Neural crest cell (in vitro differentiated cells): ENCODE data around the gene FRS3. TPM values are rescaled to one million over a fixed set of nuclear protein-coding genes. Genes with fewer than 3 reads are reported as not detected.

Source experiments
- DNase-seq: peaks from one replicate; pipeline ENCODE4 v3.0.0; 2021; ENCODE audit warnings: low read depth, mixed read lengths, low spot score
- H3K27ac Mint-ChIP-seq: one replicate; pipeline ENCODE4 v1.8.0; 2021; ENCODE audit warnings: mild to moderate bottlenecking, mixed read lengths; ENCODE audit not compliant: unreplicated experiment
- H3K27me3 Mint-ChIP-seq: 2 replicates; pipeline ENCODE4 v1.8.0; 2021; ENCODE audit warnings: low read depth, mild to moderate bottlenecking, mixed read lengths
- H3K36me3 Mint-ChIP-seq: 2 replicates; pipeline ENCODE4 v1.8.0; 2021; ENCODE audit warnings: low read depth, mild to moderate bottlenecking, mixed read lengths
- H3K4me1 Mint-ChIP-seq: 2 replicates; pipeline ENCODE4 v1.8.0; 2021; ENCODE audit warnings: mixed read lengths
- H3K4me3 Mint-ChIP-seq: one replicate; pipeline ENCODE4 v1.8.0; 2021; ENCODE audit warnings: mild to moderate bottlenecking, mixed read lengths
- H3K9me3 Mint-ChIP-seq: 2 replicates; pipeline ENCODE4 v1.8.0; 2021; ENCODE audit warnings: mixed read lengths
- total RNA-seq: library from RNA; stranded (reverse); gene quantifications from 2 replicates; pipeline ENCODE4 v1.2.1, GENCODE V29; 2021
- TF ChIP-seq, protein P1 (sequence below): fragments of 200-600 bp; sonication (generic); conservative IDR thresholded peaks from 2 replicates; pipeline ENCODE4 v1.5.0; 2021; ENCODE audit warnings: antibody characterized with exemption, mild to moderate bottlenecking

The FRS3 gene
- total RNA-seq, 1 donor from 2014 or later: 7.1 TPM

DNA sequence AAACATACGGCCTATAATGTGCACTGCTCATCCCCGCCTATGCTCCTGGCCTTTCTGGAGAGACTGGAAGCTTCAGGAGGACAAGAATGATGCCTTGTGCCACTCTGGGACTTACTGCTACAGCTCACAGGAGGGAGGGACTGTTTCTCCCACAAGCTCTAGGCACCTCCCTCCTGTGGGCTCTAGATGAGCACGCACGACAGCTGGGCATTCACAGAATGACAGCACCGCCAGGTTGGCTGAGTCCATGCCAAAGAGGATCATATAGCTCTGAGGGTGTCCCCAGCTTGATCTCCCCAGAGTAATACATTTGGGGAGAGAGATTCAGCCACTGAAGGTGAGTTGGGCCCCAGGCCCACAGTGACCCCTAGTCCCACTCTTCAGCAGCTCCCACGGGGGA is 22.4 kb downstream of the FRS3 start:
- Mint-ChIP-seq H3K27ac (no peak overlapping the region), H3K4me1 (no peaks in the 10 kb centered on the region), H3K27me3 (peaks cover 14% of the 10 kb centered on the region), H3K9me3 (no peaks in the 10 kb centered on the region), H3K36me3 (no peaks in the 10 kb centered on the region), H3K4me3 (no peak overlapping the region)
- DNase-seq: no peak
- TF ChIP-seq, protein P1, sequence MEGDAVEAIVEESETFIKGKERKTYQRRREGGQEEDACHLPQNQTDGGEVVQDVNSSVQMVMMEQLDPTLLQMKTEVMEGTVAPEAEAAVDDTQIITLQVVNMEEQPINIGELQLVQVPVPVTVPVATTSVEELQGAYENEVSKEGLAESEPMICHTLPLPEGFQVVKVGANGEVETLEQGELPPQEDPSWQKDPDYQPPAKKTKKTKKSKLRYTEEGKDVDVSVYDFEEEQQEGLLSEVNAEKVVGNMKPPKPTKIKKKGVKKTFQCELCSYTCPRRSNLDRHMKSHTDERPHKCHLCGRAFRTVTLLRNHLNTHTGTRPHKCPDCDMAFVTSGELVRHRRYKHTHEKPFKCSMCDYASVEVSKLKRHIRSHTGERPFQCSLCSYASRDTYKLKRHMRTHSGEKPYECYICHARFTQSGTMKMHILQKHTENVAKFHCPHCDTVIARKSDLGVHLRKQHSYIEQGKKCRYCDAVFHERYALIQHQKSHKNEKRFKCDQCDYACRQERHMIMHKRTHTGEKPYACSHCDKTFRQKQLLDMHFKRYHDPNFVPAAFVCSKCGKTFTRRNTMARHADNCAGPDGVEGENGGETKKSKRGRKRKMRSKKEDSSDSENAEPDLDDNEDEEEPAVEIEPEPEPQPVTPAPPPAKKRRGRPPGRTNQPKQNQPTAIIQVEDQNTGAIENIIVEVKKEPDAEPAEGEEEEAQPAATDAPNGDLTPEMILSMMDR: no peak

DNA sequence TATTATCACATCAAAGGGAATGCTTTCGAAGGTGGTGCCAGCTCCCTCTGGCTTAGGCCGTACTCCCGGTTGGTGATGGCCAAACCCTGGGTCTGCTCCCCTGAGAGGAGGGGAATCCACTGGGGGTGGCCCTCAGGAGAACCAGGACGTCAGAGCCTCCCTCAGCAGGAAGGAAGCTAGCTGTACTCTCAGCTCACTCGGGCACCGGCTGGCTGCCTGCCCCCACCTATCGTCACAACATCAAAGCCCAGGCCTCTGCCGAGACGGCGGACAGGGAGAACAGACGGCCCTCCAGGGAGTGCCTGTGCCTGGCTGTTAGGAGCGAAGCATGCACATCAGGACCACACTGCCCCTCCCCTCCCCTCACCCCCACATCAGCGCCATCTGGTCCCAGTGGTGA is 23.3 kb downstream of the FRS3 start:
- H3K36me3 Mint-ChIP-seq: no peaks in the 10 kb centered on the region
- H3K27me3 Mint-ChIP-seq: peaks cover 12% of the 10 kb centered on the region
- DNase-seq: no peak
- H3K9me3 Mint-ChIP-seq: no peaks in the 10 kb centered on the region
- H3K27ac Mint-ChIP-seq: no peak overlapping the region
- H3K4me1 Mint-ChIP-seq: no peaks in the 10 kb centered on the region
- TF ChIP-seq, protein P1: no peak
- no peak overlapping the region for H3K4me3 Mint-ChIP-seq

DNA sequence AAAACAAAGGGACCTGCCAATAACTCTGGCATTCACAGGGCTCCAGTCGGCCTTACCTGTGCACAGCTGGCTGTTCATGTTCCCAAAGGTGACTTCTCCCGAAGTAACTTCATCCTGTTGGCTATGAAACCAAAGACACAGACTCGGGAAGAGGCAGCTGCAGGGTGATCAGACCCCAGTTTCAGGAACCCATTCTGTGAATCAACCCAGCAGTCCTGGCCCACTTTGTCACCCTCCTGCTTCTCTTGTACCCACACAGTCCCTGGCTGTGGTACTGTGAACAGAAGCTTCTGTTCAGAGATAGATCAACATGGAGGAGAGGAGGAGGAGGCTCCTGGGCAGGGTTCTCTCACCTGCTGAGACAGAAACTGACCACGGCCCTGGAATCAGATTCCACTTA is 23.8 kb downstream of the FRS3 start:
- H3K27me3 Mint-ChIP-seq: peaks cover 11% of the 10 kb centered on the region
- no peak overlapping the region for H3K27ac Mint-ChIP-seq
- H3K4me1 Mint-ChIP-seq: no peaks in the 10 kb centered on the region
- no peak for DNase-seq
- H3K9me3 Mint-ChIP-seq: no peaks in the 10 kb centered on the region
- no peaks in the 10 kb centered on the region for H3K36me3 Mint-ChIP-seq
- H3K4me3 Mint-ChIP-seq: no peak overlapping the region
- TF ChIP-seq, protein P1: no peak

DNA sequence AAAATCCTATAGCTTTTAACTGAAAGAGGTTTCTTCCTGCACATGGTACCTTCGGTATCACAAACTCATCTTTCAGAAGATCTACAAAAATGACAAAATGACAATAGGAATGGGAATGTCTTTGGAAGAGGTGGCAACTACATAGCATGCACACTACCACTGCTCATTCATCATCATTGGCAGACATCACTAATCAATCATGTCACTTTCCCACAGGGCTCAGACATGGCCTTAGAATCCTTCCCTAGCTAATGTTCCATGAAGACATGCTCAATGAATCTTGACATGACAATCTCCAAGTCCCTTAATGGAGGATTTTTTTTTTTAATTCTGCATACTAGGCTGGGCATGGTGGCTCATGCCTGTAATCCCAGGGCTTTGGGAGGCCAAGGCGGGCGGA is 29.3 kb downstream of the FRS3 start:
- no peaks in the 10 kb centered on the region for H3K9me3 Mint-ChIP-seq
- H3K27ac Mint-ChIP-seq: no peak overlapping the region
- no peaks in the 10 kb centered on the region for H3K36me3 Mint-ChIP-seq
- H3K4me3 Mint-ChIP-seq: no peak overlapping the region
- H3K4me1 Mint-ChIP-seq: no peaks in the 10 kb centered on the region
- DNase-seq: no peak
- peaks cover 9% of the 10 kb centered on the region for H3K27me3 Mint-ChIP-seq
- TF ChIP-seq, protein P1: no peak

DNA sequence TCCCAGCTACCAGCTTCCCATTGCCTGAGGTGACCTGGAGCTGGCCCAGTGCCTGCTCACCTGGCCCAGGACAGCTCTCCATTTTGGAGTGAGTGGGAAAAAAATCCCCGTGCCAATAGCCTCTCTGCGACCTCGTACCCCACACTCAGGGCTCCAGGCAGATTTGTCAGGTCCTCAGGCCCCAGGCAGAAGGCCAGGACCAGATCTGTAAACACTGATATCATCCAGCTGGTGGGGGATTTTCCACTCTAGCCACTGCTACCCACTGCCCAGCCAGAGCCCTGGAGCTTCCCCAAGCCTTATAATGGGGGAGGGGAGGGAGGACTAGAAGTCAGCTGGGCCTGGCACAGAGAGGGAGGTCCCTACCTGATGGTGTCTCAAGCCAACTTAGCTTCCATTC is 31.2 kb downstream of the FRS3 start:
- Mint-ChIP-seq H3K9me3 (no peaks in the 10 kb centered on the region), H3K4me3 (no peak overlapping the region), H3K27ac (no peak overlapping the region), H3K27me3 (peaks cover 2% of the 10 kb centered on the region), H3K36me3 (no peaks in the 10 kb centered on the region), H3K4me1 (no peaks in the 10 kb centered on the region)
- TF ChIP-seq, protein P1: no peak
- no peak for DNase-seq

DNA sequence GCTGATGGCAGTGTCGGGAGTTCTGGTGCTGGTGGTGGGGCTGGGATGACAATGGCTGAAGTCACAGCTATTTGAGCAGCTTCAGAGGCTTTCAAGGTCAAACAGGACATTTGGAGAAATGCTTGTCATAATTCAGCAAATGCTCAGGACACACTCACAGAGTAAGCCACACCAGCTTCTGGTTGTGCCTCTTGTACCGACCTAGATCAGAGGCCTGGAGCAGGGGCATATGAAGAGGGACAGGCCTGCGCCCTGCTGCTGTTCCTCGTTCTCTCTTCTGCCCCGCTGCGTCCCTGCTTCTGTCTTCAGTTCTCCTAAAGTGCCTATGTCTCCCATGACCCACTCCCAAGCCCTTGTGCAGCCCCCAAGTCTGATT is 31.6 kb downstream of the FRS3 start:
- Mint-ChIP-seq H3K9me3 (no peaks in the 10 kb centered on the region), H3K27ac (no peak overlapping the region), H3K4me3 (no peak overlapping the region), H3K4me1 (no peaks in the 10 kb centered on the region), H3K36me3 (no peaks in the 10 kb centered on the region), H3K27me3 (peaks cover 1% of the 10 kb centered on the region)
- DNase-seq: no peak
- TF ChIP-seq, protein P1: no peak
